RWPE2 (cell line): Measurements from ENCODE around the gene ABCC1.
"Not testable (repeated sequence)": the region's sequence is repeated elsewhere in the genome, so short reads cannot be mapped to it uniquely, and the experiment has no call there.

ENCODE experiments used
- ATAC-seq: fragments of 200-7000 bp; cut with Tn5 transposase; 3 replicates; pipeline ENCODE4 v1.9.1; 2021; ENCODE audit warnings: low read depth
- DNase-seq: peaks from one replicate; pipeline ENCODE4 v3.0.0-alpha.2; 2020; ENCODE audit warnings: low spot score
- H3K27ac ChIP-seq: fragments of 450-650 bp; 2 replicates; pipeline ENCODE4 v1.5.1; 2017; ENCODE audit warnings: mild to moderate bottlenecking; ENCODE audit not compliant: poor library complexity, severe bottlenecking
- H3K27me3 ChIP-seq: fragments of 250-450 bp; sonication (Bioruptor Pico); 2 replicates; pipeline ENCODE4 v1.5.1; 2021; ENCODE audit warnings: mild to moderate bottlenecking, moderate library complexity; ENCODE audit not compliant: insufficient read depth, poor library complexity, severe bottlenecking
- H3K36me3 ChIP-seq: fragments of 250-450 bp; sonication (Bioruptor Pico); 2 replicates; pipeline ENCODE4 v1.5.1; 2020; ENCODE audit warnings: low read depth, mild to moderate bottlenecking, moderate library complexity
- H3K4me1 ChIP-seq: fragments of 250-450 bp; sonication (Bioruptor Pico); 2 replicates; pipeline ENCODE4 v1.5.1; 2021; ENCODE audit warnings: mild to moderate bottlenecking, moderate library complexity; ENCODE audit not compliant: insufficient read depth, poor library complexity, severe bottlenecking
- H3K4me3 ChIP-seq: fragments of 250-450 bp; sonication (Bioruptor Pico); 2 replicates; pipeline ENCODE4 v1.5.1; 2021; ENCODE audit warnings: mild to moderate bottlenecking, moderate library complexity; ENCODE audit not compliant: severe bottlenecking
- H3K9me3 ChIP-seq: fragments of 250-450 bp; sonication (Bioruptor Pico); 2 replicates; pipeline ENCODE4 v1.5.1; 2021; ENCODE audit warnings: mild to moderate bottlenecking, moderate library complexity; ENCODE audit not compliant: severe bottlenecking
- CTCF ChIP-seq: fragments of 450-650 bp; IDR thresholded peaks from one replicate; pipeline ENCODE4 v1.5.1; 2017; ENCODE audit warnings: mild to moderate bottlenecking, moderate library complexity; ENCODE audit not compliant: poor library complexity, severe bottlenecking

Gene ABCC1

GRCh38 chr16:16178455-16179162 is 229.2 kb downstream of the ABCC1 start:
- Histone ChIP-seq H3K4me3 (no peak overlapping the region), H3K9me3 (no peaks in the 10 kb centered on the region), H3K36me3 (no peaks in the 10 kb centered on the region), H3K27me3 (no peaks in the 10 kb centered on the region), H3K27ac (no peak overlapping the region), H3K4me1 (no peaks in the 10 kb centered on the region)
- no peak for ATAC-seq
- no peak for DNase-seq
- TF ChIP-seq CTCF = no peak

GRCh38 chr16:16181748-16182147 is 232.3 kb downstream of the ABCC1 start:
- H3K4me3 ChIP-seq, H3K9me3 ChIP-seq, DNase-seq, H3K27ac ChIP-seq, H3K27me3 ChIP-seq, H3K4me1 ChIP-seq, ATAC-seq, H3K36me3 ChIP-seq: not testable (repeated sequence)

GRCh38 chr16:16182918-16183317 is 233.5 kb downstream of the ABCC1 start:
- DNase-seq = no peak
- Histone ChIP-seq H3K27me3 (no peaks in the 10 kb centered on the region), H3K4me3 (no peak overlapping the region), H3K27ac (no peak overlapping the region), H3K9me3 (no peaks in the 10 kb centered on the region), H3K4me1 (no peaks in the 10 kb centered on the region), H3K36me3 (no peaks in the 10 kb centered on the region)
- TF ChIP-seq CTCF = no peak
- ATAC-seq = no peak

GRCh38 chr16:16183562-16183961 is 234.1 kb downstream of the ABCC1 start:
- Histone ChIP-seq H3K36me3 (no peaks in the 10 kb centered on the region), H3K4me3 (no peak overlapping the region), H3K9me3 (no peaks in the 10 kb centered on the region), H3K4me1 (no peaks in the 10 kb centered on the region), H3K27ac (no peak overlapping the region), H3K27me3 (no peaks in the 10 kb centered on the region)
- TF ChIP-seq CTCF = no peak
- ATAC-seq (no peak), DNase-seq (no peak)

- H3K36me3 ChIP-seq = no peaks in the 10 kb centered on the region
- no peak overlapping the region for H3K4me3 ChIP-seq
- ATAC-seq = no peak
- H3K27ac ChIP-seq = no peak overlapping the region
- H3K9me3 ChIP-seq = no peaks in the 10 kb centered on the region
- H3K27me3 ChIP-seq = no peaks in the 10 kb centered on the region
- DNase-seq = no peak
- no peaks in the 10 kb centered on the region for H3K4me1 ChIP-seq
- no peak for TF ChIP-seq CTCF
Measured at GRCh38 chr16:16184594-16184993, 235.2 kb downstream of the ABCC1 start.
